ENCODE measurements around the gene STX1A.
"Not testable (repeated sequence)": the region's sequence is repeated elsewhere in the genome, so short reads cannot be mapped to it uniquely, and the experiment has no call there.

The STX1A gene

GRCh38 chr7:73668886-73669230 lies 50.6 kb downstream of the STX1A start:
- TF ChIP-seq CTCF (conservative IDR thresholded peaks at IDR 0.05; ENCODE audit: control insufficient read depth, insufficient read depth, low read depth, low read length), result no peak
- DNase-seq (ENCODE audit: low read depth), result no peak
- peak overlapping the region; percentile 52 for H3K4me3 ChIP-seq (ENCODE audit: control insufficient read depth, low read depth, low read length)

GRCh38 chr7:73668103-73668885 lies 51.2 kb downstream of the STX1A start:
- peak overlapping the region; percentile 52 for H3K4me3 ChIP-seq (ENCODE audit: control insufficient read depth, low read depth, low read length)
- no peak for TF ChIP-seq CTCF (conservative IDR thresholded peaks at IDR 0.05; ENCODE audit: control insufficient read depth, insufficient read depth, low read depth, low read length)
- DNase-seq (ENCODE audit: low read depth), result no peak

- peak within 1 kb of the TSS; percentile 52 for H3K4me3 ChIP-seq (ENCODE audit: control insufficient read depth, low read depth, low read length)
- TF ChIP-seq CTCF (conservative IDR thresholded peaks at IDR 0.05; ENCODE audit: control insufficient read depth, insufficient read depth, low read depth, low read length), result no peak
- peak; percentile 74 for DNase-seq (ENCODE audit: low read depth)
Observed at GRCh38 chr7:73667344-73668102, 51.9 kb downstream of the STX1A start, which contains the start of gene VPS37D. Gene VPS37D, plus strand, starts transcription at chr7:73667831. Its CDS starts 128 bp downstream, at chr7:73667959.

- no peak overlapping the region for H3K4me3 ChIP-seq (ENCODE audit: control insufficient read depth, low read depth, low read length)
- no peak for DNase-seq (ENCODE audit: low read depth)
- TF ChIP-seq CTCF (conservative IDR thresholded peaks at IDR 0.05; ENCODE audit: control insufficient read depth, insufficient read depth, low read depth, low read length), result no peak
Observed at GRCh38 chr7:73663033-73663432, 56.4 kb downstream of the STX1A start.

GRCh38 chr7:73660594-73660993 lies 58.9 kb downstream of the STX1A start:
- H3K4me3 ChIP-seq (ENCODE audit: control insufficient read depth, low read depth, low read length); DNase-seq (ENCODE audit: low read depth): not testable (repeated sequence)

GRCh38 chr7:73659983-73660382 lies 59.5 kb downstream of the STX1A start:
- no peak for DNase-seq (ENCODE audit: low read depth)
- TF ChIP-seq CTCF (conservative IDR thresholded peaks at IDR 0.05; ENCODE audit: control insufficient read depth, insufficient read depth, low read depth, low read length), result no peak
- H3K4me3 ChIP-seq (ENCODE audit: control insufficient read depth, low read depth, low read length), result no peak overlapping the region

- H3K4me3 ChIP-seq (ENCODE audit: control insufficient read depth, low read depth, low read length); DNase-seq (ENCODE audit: low read depth): not testable (repeated sequence)
Observed at GRCh38 chr7:73655309-73655708, 64.2 kb downstream of the STX1A start.

Data from fibroblast of mammary gland (primary cell).